Hematopoietic multipotent progenitor cell treated with erythropoietin and hydrocortisone succinate and interleukin-3 and kit ligand, for 15 days (in vitro differentiated cells): ENCODE measurements around the gene WDR5.
A peak's percentile ranks its signal among the peaks of the same experiment; 100 is the strongest.

ENCODE experiments used
- DNase-seq: peaks from one replicate; pipeline ENCODE4 v3.0.0-alpha.2; 2015; ENCODE audit warnings: low spot score

Gene WDR5

DNA sequence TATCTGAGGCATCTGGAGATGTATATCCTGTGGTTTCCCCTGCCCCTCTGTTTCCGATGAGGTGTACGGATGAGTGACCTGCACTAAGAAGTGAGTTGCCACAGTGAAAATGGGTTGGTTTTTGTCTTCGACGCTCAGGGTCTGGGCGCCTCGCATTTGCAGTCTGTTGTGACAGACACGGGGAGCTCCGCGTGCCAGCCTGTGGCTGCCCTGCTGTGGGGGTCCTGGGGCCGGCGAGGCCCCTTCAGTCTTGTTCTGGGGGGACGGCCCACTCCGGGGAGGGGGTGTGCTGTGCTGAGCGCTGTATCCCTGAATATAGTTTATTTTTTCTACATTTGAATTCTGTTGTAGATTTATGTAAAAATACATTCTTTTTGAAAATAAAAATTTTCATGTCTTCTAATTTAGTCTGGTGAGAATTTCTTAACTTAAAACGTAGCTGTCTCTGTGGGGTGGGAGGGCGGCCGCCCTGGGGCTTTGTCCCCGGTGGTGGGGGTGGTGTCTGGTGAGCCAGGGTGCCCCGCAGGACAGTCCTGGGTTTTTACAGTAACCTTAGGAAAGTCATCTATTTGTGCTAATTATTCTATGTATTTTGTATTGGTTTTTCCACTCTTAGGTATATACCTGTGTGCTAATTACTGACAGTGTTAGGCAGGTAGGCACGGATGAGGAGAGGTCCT lies 23.8 kb downstream of the WDR5 start:
- DNase-seq: no peak

DNA sequence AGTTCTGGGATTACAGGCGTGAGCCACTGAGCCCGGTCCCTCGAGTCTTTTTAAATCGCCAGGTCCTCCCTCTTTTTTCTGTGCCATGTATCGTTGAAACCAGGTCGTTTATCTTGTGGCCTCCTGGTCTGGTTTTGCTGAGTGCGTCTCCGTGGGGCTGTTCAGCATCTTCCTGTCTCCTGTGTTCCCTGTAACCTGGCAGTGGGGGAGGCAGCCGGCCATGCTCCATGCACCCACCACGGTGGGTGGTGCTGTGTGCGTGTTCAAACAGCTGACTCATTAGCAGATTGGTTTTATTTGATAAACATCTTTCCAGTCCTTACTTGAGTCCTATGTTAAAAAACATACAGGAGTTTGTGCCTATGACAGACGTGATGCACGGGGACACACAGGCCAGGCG lies 25.8 kb downstream of the WDR5 start:
- no peak for DNase-seq

DNA sequence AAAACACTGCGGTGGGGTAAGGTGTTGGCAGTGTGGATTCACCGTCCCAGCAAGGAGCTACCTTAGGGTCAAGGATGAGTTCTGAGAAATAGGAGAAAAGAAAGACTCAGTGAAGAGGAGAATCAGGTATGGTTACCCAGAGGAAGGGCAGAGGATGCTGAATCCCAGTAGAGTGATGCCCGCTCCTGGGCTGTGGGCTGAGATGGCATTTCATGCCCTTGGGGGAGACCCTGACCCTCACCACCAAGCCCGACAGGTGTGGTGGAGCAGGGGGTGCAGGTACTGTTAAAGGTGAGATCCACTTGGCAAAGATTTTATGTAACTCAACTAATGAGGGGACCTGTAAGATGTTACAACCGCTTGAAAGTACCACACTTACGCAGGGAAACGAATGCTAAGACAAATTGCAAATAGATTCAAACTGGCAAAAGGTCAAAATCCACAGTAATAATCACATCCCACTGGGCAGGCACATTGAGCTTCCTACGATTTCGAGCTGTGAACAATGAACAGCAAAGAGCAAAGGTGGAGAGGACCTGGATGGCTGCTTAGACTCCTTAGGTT lies 26.4 kb downstream of the WDR5 start:
- no peak for DNase-seq

DNA sequence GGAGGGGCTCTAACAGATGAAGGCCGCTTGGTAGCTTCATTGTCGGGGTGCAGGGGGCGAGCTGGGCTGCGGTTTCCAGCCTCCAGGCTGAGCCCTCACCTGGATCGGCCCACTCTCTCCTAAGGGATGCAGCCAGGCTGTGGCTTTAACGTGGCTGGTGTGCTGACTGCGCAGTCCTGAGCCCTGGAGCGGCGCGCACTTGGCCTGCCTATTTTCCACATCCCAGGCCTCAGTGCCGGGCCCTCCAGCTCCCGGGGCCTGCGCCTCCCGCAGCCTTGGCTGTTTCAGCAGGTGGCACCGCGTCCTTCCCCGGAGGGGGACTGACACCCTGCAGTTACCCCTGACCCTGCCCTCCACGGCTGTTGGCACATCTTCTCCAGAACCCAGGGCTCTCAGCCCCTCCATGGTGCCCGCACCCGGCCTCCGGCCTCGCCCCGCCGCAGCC lies 27.1 kb downstream of the WDR5 start:
- no peak for DNase-seq

DNA sequence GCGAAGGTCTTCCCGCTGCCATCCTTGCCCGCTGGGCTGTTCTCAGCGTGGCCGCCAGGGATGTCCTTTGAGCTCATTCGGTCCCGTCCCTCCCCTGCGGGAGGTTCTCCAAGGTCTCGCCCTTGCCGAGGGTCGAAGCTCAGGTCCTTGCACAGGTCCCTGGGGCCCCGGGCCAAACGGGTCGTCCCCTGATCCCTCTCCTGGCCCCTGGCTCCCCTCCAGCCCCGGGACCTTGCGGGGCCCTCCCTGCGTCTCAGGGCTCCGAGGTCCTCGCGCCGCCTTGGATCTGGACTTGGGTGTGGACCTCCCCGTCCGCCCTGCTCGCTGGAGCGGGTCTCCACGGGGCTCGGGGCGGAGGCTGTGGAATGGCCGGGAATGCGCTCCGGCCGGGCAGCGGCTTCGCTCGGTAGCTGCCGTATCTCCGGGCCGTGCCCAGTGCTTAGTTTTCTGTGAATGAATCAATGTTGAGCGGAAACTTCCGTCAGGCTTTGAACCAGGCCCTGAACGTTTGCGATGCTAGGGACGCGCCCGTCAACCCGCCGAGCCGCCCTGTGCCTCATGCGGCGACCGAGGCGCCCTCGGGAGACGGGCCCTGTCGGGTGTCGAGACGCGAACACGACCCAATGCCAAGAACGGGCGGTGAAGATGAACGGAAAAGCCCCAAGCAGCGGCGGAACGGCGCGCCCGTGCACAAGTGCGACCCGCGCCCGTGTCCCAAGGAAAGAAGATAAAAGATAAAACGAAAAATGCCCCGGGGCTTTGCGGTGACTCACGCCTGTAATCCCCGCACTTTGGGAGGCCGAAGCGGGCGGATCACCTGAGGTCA lies 27.7 kb downstream of the WDR5 start:
- DNase-seq: peak; percentile 45

DNA sequence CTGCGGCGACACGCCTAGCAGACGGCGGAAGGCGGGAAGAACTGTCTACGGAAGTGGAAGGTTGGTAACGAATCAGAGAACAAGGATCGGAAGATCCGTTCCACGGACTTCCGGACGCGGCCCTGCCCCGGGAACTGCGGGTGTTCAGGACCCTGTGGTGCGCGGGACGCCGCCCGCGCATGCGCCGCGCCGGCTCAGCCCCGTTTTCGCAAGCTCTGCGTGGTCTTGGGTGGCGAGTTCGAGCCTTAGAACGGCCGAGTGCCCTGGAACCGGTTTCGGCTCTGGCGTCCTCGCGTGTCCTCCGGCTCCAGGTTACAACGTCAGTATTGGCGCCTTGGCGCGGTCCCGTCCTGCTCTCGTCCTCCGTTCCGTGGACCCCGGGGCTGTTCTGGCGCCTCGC lies 29.0 kb downstream of the WDR5 start:
- no peak for DNase-seq

DNA sequence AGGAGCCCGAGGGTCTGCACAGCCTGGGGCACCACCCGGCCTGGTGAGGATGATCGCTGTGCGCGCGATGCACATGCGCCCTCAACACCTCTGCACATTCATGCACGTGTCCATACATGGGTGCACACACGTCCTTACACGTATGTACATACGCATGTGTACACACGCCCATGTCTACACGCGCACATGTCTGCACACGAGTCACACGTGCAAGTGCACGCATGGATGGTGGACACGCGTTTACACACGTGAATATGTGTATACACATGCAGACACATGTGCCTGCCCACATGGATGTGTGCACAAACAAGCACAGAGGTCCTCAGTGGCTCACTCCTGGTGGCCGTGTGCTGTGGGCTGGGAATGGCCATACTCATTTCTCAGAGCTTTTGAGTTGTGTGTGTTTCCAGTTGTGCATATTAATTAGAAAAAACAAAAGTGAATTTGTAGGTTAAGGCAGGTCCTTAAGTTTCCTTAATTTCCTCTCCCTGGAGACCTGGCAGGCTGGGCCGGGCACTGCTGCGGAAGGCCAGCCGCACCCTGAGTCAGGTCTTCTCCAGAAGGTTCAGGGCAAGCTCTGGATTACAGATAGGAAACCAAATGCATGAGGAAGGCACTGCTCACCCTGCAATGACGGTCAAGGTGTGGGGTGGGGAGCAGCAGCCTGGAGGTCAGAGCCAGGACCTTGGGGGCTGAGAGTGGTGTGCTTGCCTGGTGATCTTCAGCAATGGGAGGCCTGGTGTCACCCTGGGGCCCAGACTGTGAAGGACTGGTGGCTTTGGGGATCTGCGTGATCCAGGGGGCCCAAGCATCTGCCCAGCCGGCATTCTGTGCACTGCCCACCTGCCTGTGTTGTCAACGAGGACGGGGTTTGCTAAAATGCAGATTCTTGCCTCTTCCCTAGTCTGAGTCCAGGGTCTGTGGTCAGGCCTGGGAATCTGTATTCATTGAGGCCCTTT lies 29.8 kb downstream of the WDR5 start:
- peak; percentile 12 for DNase-seq

DNA sequence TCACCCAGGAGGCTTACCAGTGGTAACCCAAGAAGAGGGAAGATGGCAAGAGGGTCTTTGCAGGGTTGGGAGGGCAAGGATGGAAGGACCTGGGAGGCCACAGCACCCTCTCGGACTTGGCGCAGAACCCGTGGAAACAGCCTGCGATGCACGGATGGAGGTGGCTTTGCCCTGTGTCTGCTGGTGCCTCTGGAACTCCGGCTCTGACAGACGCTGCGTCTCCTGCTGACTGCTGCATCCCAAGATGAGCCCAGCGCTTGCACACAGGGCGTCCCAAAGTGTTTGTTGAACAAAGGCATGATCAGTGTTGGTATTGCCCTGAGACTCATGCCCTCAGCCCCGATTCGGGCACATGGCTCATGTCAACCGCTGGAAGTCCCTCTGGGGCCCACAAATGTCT lies 30.5 kb downstream of the WDR5 start:
- DNase-seq: no peak

DNA sequence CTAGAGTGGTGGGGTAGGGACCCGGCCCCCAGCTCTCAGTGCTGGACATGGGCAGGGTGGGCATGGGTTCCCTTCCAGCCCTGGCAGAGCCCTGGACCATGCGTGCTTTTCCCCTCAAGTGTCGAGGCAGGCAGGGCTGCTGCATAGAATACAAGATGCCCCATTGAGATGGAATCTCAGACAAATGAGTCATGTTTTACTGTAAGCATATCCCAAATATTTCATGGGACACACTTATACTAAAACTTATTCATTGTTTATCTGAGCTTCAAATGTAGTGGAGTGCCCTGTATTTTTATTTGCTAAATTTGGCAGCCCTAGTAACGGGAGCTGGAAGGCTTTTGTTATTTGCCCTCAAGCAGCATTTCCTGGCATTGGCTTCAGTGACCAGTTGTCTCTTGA lies 31.6 kb downstream of the WDR5 start:
- no peak for DNase-seq

DNA sequence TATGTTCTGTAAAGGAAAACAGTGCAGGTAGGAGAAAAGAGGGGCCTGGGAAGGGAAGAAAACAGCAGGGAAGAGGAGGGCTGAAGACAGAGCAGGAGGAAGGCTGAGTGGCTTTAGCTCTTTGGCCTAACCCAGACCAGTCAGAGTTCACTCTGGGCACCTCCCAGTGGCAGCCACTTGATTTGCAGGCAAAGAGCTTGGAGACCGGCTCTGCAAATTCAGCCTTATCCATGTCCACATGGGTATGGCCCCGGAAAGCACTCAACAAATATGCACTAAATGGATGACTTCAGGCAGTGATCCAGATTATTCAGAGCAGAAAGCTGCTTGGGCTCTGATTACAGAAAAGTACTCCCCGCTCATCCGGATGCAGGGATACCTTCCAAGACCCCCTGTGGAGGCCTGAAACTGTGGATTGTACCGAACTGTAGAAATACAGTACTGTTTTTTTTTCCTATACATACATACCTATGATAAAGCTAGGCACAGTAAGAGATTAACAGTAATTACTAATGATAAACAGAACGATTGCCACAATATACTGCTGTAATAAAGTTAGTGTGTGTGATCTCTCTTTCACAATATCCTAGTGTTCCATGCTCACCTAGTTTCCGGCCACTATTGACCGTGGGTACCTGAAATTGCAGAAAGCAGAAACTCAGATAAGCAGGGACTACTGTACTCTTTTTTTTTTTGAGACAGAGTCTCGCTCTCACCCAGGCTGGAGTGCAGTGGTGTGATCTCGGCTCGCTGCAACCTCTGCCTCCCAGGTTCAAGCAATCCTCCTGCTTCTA lies 33.1 kb downstream of the WDR5 start:
- no peak for DNase-seq

DNA sequence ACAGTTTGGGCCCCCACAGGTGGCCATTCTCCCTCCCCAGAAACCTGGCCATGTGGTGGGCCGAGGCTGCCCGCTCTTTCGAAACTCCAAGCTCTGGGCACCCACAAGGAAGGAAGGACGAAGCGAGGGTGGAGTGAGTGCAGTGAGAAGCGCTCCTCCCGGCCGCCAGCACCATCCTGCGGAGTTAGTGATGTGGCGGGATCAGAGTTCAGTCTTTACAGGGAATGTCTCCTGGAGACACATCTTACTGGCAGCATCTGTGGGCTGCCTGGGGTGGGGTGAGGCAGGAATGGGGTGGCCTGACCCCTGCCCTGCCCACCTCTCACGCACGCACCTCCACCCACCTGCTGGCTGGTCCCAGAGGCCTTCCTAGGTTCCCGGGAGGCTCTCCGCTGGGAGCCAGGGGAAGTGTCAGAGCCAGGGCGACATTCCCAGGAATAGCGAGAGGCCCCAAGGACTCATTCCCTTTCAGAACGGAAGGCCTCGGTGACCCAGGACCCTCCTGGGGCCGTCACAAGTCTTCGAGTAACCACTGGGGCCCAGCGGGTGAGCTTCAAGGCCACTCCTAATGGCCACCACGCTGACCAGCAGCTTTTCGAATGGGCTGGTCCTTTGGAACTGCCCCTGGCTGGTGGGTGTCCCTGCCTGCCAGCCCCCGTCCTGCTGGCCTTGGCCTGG lies 34.0 kb downstream of the WDR5 start:
- no peak for DNase-seq

DNA sequence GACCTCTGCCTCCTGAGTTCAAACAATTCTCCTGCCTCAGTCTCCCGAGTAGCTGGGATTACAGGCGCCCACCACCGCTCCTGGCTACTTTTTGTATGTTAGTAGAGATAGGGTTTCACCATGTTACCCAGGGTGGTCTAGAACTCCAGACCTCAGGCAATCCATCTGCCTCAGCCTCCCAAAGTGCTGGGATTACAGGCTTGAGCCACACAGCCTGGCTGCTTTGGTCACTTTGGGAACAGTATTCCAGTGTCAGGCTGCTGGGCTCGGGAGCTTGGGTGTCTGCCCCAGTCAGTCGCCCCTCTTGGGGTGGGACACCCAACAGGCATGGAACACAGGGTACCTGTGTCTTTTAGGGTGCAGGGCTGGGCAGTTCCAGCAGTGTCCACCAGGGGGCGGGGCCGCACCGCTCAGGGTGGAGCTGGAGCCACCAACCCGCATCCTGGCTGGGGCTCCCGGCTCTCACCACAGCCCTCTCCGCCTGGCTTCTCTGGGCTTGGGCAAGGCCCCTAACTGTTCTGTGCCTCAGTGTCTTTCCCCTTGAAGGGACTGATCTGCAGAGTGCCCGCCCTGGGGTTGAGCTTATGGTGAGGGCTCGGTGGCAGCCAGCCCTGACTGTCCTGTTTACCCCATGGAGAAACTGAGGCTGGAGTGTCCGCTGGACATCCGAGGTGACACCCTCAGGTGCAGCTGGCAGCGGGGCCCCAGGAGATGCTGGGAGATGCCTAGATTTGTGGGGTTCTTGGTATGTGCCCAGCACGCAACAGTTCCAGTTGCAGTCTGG lies 34.8 kb downstream of the WDR5 start:
- DNase-seq: no peak

DNA sequence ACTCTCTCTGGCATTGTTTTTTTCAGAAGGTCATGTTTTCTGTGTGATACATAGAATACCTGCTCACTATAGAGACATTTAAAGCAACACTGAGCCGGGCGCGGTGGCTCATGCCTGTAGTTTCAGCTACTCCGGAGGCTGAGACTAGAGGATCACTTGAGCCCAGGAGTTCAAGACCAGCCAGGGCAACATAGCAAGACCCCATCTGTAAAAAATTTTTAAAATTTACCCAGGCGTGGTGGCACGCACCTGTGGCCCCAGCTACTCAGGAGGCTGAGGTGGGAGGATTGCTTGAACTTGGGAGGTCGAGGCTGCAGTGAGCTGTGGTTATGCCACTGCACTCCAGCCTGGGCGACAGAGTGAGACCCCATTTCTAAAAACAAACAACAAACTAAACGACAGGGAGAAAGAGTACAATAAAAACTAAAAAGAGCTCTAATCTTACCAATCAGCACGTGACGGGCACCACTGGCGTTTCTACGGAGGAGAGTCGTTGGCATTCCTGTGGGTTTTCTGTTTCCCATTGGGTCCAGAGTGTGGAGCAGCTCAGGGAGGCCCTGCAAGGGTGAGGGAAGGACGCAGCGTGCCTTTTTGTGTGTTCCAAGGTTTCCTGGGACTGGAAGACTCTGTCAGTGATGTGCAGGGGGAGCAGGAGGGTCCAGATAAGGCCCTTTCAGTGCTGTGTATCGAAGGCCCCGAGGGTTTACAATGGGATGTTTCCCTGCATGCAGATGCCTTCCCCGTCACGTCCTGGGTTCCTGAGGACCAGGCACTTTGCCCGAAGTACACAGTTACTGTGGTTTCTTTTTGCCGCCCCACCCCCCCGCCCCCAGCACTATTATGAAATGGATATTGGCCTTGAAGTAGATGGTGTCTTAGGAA lies 35.7 kb downstream of the WDR5 start:
- DNase-seq: no peak

DNA sequence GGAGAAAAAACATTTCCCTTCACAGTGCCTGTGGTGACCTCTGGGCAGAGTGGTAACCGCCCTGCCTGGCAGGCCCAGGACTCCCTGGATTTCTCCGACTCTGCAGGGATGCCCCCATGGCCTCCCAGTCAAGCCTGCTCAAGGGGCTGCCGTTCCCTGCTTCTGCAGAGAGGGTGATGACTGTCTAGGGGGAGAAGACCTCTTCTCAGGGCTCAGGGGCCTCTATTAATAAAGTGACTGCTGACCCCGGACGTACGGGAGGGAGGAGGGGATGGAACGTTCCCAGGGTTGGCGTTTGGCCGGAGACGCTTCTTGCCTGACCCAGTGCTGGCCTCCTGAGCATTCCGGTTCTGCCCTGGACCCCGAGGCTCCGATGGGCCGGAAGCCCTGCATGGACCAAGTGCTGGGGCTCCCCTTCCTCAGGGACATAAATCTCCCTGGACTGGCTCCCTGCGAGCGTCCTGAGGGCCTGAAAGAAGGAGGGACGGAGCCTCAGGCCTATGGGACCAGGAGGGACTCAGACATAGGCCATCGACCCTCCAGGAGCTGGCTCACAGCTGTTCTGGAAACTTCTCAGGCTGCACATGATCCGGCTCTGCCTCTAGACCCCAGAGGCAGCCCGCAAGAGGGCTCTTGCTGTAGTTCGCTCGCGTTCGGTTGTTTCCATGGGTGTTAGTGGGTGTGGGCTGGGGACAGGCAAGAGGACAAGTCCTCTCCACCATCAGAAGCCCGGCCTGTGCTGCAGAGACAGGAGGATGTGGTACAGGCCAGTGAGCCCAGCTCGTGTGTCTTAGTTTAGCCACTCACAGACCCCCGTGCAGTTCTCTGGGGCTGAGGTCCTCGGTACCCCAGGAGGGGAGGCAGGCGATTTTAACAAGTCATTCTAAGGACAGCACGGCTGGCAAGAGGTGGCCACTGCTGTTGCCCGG lies 36.6 kb downstream of the WDR5 start:
- no peak for DNase-seq

DNA sequence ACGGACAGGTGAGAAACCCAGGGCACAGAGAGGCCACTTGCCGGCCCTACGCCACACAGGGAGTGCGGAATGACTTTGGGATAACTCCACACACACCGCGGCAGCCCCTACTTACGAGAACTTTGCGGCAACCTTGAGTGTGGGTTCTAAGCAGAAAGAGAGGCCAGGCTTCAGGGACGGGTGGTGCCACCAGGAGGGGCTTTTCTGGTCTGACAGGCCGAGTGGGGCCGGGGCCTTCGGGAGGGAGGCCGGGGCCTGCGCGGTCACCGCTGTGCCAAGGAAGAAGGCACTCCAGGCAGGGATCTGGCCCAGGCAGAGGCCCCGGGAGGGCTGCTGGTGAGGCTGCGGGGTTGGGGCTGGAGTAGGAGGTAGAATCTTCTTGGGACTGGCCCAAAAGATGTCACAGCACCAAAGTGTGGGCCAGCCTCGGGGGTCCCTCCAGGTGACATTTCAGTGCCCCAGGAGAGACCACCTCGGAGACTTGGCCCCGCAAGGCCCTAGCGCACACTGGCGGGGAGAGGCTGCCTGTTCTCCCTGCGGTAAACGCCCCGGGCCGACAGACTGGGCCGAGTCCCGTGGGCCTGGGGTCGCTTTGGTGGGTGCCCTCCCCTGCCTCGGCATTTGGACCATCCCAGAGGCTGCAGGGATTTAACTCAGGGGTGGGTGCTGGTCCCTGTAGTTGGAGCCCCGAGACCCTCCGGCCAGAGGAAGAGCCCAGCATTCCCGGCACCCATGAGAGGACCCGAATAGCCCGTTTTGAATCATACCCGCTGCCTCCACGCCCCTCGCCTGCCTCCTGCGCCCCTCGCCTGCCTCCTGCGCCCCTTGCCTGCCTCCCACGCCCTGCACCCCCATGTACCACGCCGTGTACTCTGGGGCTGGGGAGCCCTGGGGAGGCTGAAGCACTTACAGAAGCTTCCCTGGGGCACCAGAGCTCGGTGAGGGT lies 37.5 kb downstream of the WDR5 start:
- no peak for DNase-seq

DNA sequence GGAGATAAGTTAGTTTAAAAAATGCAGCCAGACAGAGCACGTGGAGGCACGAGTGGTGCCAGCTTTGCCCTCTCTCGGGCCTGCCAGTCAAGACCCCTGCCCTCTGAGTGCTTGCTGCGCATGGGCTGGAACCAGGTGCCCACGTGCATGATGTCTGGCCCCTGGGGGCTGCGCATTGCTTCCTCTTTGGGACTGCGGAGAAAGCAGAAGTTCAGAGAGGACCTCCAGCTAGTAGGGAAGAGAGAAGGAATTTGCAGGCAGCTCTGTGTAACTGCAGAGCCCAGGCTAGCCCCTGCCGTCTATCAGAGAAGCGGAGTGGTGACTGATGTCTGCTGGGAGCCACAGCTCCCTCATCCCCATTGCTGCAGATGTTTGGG lies 38.2 kb downstream of the WDR5 start:
- DNase-seq: no peak
